Psoas muscle (tissue), 8 donors: ENCODE data around the gene TRAPPC5. TPM values are rescaled to one million over a fixed set of nuclear protein-coding genes. Genes with fewer than 3 reads are reported as not detected.

ENCODE experiments used
- ATAC-seq, 4 donors: fragments of 200-7000 bp; cut with Tn5 transposase; one replicate each; pipeline ENCODE4 v1.9.1; 2020; ENCODE audit warnings: moderate library complexity in 3 of 4, mild to moderate bottlenecking in 2 of 4
- DNase-seq, 2 donors: peaks; one replicate each; pipeline ENCODE4 v3.0.0-alpha.2; 2020
- H3K27ac ChIP-seq: fragments of 200-600 bp; one replicate; pipeline ENCODE4 v1.8.0; 2022
- H3K27me3 ChIP-seq, 3 donors: fragments of 200-600 bp in 1 of 3; one replicate each; pipeline versions ENCODE4 v1.6.1 to v1.8.0; 2013 to 2022; ENCODE audit warnings: low read length in 2 of 3, mild to moderate bottlenecking in 2 of 3, moderate library complexity in 1 of 3; ENCODE audit not compliant: insufficient read depth in 3 of 3
- H3K36me3 ChIP-seq, 2 donors: fragments of 200-600 bp in 1 of 2; one replicate each; pipeline versions ENCODE4 v1.6.1 to v1.8.0; 2013 to 2022; ENCODE audit warnings: low read depth in 1 of 2, mild to moderate bottlenecking in 1 of 2, moderate library complexity in 1 of 2; ENCODE audit not compliant: insufficient read depth in 1 of 2
- H3K4me1 ChIP-seq: fragments of 200-600 bp; one replicate; pipeline ENCODE4 v1.8.0; 2022
- H3K4me3 ChIP-seq: fragments of 200-600 bp; one replicate; pipeline ENCODE4 v1.8.0; 2022; ENCODE audit warnings: mild to moderate bottlenecking
- H3K9me3 ChIP-seq: fragments of 200-600 bp; one replicate; pipeline ENCODE4 v1.8.0; 2022
- CTCF ChIP-seq: fragments of 200-600 bp; IDR thresholded peaks from one replicate; pipeline ENCODE4 v1.8.0; 2022; ENCODE audit warnings: antibody characterized with exemption
- WGBS, 3 donors: extraction: QIAGEN DNeasy Blood & Tissue Kit; methylation state at CpG; one replicate each; pipeline versions ENCODE4 v1.1.6 to v1.1.7; 2013; 5-methylcytosine and 5-hydroxymethylcytosine counted together
- intact Hi-C, 2 donors: fragments of 100-400 bp; cut with DNase I; formaldehyde crosslinking; loops; one replicate each; pipeline versions ENCODE4 v1.11.0 to v1.14.2; 2022
- polyA plus RNA-seq, 3 donors: library from polyadenylated mRNA; stranded (reverse); fragments of 200-250 nt; gene quantifications; one replicate each; pipeline ENCODE4 v1.2.3, GENCODE V29; 2013
- total RNA-seq, 4 donors: library from RNA; stranded (reverse); fragmentation: NEBNext Ultra II Directional in 2 of 4; extraction: Animal tissue kit (Norgen Biotek cat#: 25700) in 2 of 4; gene quantifications; one replicate each; pipeline versions ENCODE4 v1.2.1 to v1.2.4, GENCODE V29; 2021 to 2023
- donor health status: healthy with polysubstance abuse.
- donor health status: DM: no; HTN: no; CAD: no; lungs with moderate emphysema.
- donor health status: Bipolar disorder and iron deficiency.
- donor health status: healthy.
- donor health status: DM: yes; HTN: yes; CAD: no.
- donor health status: DM: no; HTN: no; CAD: no.
- donor health status: DM: no; HTN: no; CAD: no.
- donor health status: DM: yes; HTN: yes; CAD: no.

TRAPPC5 gene
- total and polyA plus RNA-seq, 7 donors, result 40.6 to 164 (median 101) TPM

- intact Hi-C loops, result no loop called here
- no peak for TF ChIP-seq CTCF
- ATAC-seq, result no peak
These were observed 30.0 kb downstream of the TRAPPC5 start for GRCh38 chr19:7710616-7711015.

GRCh38 chr19:7715671-7716070, 35.0 kb downstream of the TRAPPC5 start:
- no peaks in the 10 kb centered on the region for H3K36me3 ChIP-seq
- H3K4me3 ChIP-seq, result no peak overlapping the region
- no peak for TF ChIP-seq CTCF
- H3K27me3 ChIP-seq, result peaks cover 0 to 4% (median 0%) of the 10 kb centered on the region in 3 donors
- no peak for ATAC-seq
- WGBS, 3 donors, result 34 to 53% (median 36%) methylated on average over 1 of the region's 1 CpG
- H3K27ac ChIP-seq, result no peak overlapping the region
- DNase-seq, result no peak
- intact Hi-C loops, result no loop called here
- H3K9me3 ChIP-seq, result peaks cover 6% of the 10 kb centered on the region
- H3K4me1 ChIP-seq, result no peaks in the 10 kb centered on the region

More at GRCh38 chr19:7710616-7711015, 30.0 kb downstream of the TRAPPC5 start:
- Histone ChIP-seq H3K4me1 (no peaks in the 10 kb centered on the region), H3K4me3 (no peak overlapping the region), H3K27ac (no peak overlapping the region), H3K9me3 (no peaks in the 10 kb centered on the region), H3K27me3 (peaks cover 0 to 3% (median 0%) of the 10 kb centered on the region in 3 donors), H3K36me3 (no peaks in the 10 kb centered on the region)
- DNase-seq, result no peak
- 66 to 76% (median 74%) methylated on average over 5 of the region's 5 CpGs for WGBS, 3 donors

DNA sequence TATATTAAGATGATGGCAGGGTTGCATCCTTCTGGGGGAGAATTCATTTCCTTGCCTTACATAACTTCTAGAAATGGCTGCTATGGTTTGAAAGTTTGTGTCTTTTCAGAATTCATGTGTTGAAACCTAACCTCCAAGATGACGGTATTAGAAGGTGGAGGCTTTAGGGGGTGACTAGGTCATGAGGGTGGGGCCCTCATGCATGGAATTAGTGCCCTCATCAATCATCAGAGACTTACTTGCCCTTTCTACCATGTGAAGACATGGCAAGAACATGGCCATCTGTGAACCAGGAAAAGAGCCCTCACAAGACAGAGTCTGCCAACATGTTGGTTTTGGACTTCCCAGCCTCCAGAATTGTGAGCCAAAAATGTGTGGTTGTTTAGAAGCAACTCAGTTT, 36.1 kb downstream of the TRAPPC5 start:
- H3K9me3 ChIP-seq, result peaks cover 6% of the 10 kb centered on the region
- 64 to 78% (median 75%) methylated on average over 1 of the region's 1 CpG for WGBS, 3 donors
- TF ChIP-seq CTCF, result no peak
- intact Hi-C loops, result no loop called here
- ATAC-seq (no peak), DNase-seq (no peak)
- H3K4me3 ChIP-seq, result no peak overlapping the region
- H3K27ac ChIP-seq, result no peak overlapping the region
- H3K36me3 ChIP-seq, result no peaks in the 10 kb centered on the region
- H3K4me1 ChIP-seq, result no peaks in the 10 kb centered on the region
- peaks cover 0 to 4% (median 0%) of the 10 kb centered on the region in 3 donors for H3K27me3 ChIP-seq

DNA sequence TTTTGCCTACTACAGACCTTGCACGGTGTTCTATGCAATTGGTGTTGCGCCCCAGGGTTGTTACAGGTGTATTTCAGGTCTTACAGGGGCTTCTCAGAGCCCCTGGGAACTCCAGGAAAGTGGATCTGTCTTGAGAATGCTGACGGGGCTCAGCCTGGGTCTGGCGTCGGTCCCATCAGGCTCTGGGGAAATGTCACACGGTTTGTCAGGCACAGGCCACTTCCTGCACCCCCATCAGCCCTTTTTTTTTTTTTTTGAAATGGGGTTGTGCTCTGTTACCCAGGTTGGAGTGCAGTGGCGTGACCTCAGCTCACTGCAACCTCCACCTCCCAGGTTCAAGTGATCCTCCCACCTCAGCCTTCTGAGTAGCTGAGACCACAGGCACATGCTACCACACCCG, 38.0 kb downstream of the TRAPPC5 start:
- Histone ChIP-seq H3K9me3 (peaks cover 6% of the 10 kb centered on the region), H3K27ac (no peak overlapping the region), H3K4me1 (no peaks in the 10 kb centered on the region), H3K27me3 (peaks cover 0 to 12% (median 0%) of the 10 kb centered on the region in 3 donors), H3K4me3 (no peak overlapping the region), H3K36me3 (no peaks in the 10 kb centered on the region)
- DNase-seq (no peak), ATAC-seq (no peak)
- 39 to 49% (median 44%) methylated on average over 8 of the region's 8 CpGs for WGBS, 3 donors
- TF ChIP-seq CTCF, result no peak
- intact Hi-C loops, result no loop called here

GRCh38 chr19:7720351-7720750, 39.7 kb downstream of the TRAPPC5 start:
- 77 to 82% (median 79%) methylated on average over 6 of the region's 6 CpGs for WGBS, 3 donors

More at GRCh38 chr19:7720351-7720750, 39.7 kb downstream of the TRAPPC5 start:
- TF ChIP-seq CTCF, result no peak
- no peak for ATAC-seq
- H3K9me3 ChIP-seq, result peaks cover 6% of the 10 kb centered on the region
- intact Hi-C loops, result no loop called here
- no peaks in the 10 kb centered on the region for H3K4me1 ChIP-seq
- H3K27me3 ChIP-seq, result peaks cover 0 to 13% (median 0%) of the 10 kb centered on the region in 3 donors
- DNase-seq, result no peak
- no peaks in the 10 kb centered on the region for H3K36me3 ChIP-seq
- H3K27ac ChIP-seq, result no peak overlapping the region
- no peak overlapping the region for H3K4me3 ChIP-seq
